ENCODE measurements around the gene CAPN2.
A peak's percentile ranks its signal among the peaks of the same experiment; 100 is the strongest.

Gene CAPN2

DNA sequence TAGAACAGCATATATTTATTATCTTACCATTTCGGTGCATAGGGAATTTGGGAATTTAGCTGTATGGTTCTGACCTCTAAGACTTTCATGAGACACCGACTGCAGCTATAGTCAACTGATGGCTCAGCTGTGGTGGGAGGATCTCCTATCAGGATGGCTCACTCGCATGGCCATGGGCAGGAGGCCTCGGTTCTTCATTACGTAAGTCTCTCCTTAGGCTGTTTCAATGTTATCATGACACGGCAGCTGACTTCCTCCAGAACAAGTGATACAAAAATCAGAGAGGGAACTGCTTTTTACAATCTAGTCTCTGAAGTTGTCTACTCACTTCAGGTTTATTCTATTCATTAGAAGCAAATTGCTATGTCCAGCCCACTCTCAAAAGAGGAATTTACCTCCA is 33.5 kb upstream of the CAPN2 start:
- H3K79me2 ChIP-seq (ENCODE audit: insufficient read depth, low read depth), result no peaks in the 10 kb centered on the region
- H3K36me3 ChIP-seq (ENCODE audit: insufficient read depth), result no peaks in the 10 kb centered on the region
- H2AFZ ChIP-seq (ENCODE audit: low read depth), result no peak overlapping the region
- H3K4me1 ChIP-seq (ENCODE audit: low read depth, poor library complexity, severe bottlenecking), result no peaks in the 10 kb centered on the region
- no peak overlapping the region for H3K9ac ChIP-seq
- TF ChIP-seq, protein P1, sequence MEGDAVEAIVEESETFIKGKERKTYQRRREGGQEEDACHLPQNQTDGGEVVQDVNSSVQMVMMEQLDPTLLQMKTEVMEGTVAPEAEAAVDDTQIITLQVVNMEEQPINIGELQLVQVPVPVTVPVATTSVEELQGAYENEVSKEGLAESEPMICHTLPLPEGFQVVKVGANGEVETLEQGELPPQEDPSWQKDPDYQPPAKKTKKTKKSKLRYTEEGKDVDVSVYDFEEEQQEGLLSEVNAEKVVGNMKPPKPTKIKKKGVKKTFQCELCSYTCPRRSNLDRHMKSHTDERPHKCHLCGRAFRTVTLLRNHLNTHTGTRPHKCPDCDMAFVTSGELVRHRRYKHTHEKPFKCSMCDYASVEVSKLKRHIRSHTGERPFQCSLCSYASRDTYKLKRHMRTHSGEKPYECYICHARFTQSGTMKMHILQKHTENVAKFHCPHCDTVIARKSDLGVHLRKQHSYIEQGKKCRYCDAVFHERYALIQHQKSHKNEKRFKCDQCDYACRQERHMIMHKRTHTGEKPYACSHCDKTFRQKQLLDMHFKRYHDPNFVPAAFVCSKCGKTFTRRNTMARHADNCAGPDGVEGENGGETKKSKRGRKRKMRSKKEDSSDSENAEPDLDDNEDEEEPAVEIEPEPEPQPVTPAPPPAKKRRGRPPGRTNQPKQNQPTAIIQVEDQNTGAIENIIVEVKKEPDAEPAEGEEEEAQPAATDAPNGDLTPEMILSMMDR (conservative IDR thresholded peaks at IDR 0.05; ENCODE audit: low read depth, low read length), result no peak
- H3K4me2 ChIP-seq, result no peak overlapping the region
- no peaks in the 10 kb centered on the region for H4K20me1 ChIP-seq (ENCODE audit: insufficient read depth)
- H3K27me3 ChIP-seq (ENCODE audit: insufficient read depth, low read depth), result no peaks in the 10 kb centered on the region
- H3K27ac ChIP-seq, result no peak overlapping the region
- no peak overlapping the region for H3K4me3 ChIP-seq (IDR thresholded peaks at IDR 0.05; ENCODE audit: insufficient read depth, low read depth, low read length)

DNA sequence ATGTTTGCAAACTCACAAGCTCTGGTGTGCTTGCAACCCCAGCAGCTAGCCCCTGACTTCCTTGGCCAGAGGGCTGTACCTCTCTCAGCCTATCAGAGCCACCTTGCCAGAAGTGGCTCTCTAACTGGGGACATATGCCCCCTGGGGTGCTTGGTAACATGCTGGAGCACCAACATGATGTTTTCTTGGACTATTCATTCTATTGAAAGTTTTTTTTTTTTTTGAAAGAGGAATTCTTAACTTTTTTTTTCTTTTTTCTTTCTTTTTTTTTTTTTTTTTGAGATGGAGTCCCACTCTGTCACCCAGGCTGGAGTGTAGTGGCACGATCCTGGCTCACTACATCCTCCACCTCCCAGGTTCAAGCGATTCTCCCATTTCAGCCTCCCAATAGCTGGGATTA is 32.2 kb upstream of the CAPN2 start:
- Histone ChIP-seq H2AFZ (ENCODE audit: low read depth) (no peak overlapping the region), H4K20me1 (ENCODE audit: insufficient read depth) (no peaks in the 10 kb centered on the region), H3K4me3 (IDR thresholded peaks at IDR 0.05; ENCODE audit: insufficient read depth, low read depth, low read length) (no peak overlapping the region), H3K79me2 (ENCODE audit: insufficient read depth, low read depth) (no peaks in the 10 kb centered on the region), H3K9ac (no peak overlapping the region), H3K36me3 (ENCODE audit: insufficient read depth) (no peaks in the 10 kb centered on the region), H3K4me2 (no peak overlapping the region), H3K27me3 (ENCODE audit: insufficient read depth, low read depth) (no peaks in the 10 kb centered on the region), H3K27ac (no peak overlapping the region), H3K4me1 (ENCODE audit: low read depth, poor library complexity, severe bottlenecking) (no peaks in the 10 kb centered on the region)
- TF ChIP-seq, protein P1 (conservative IDR thresholded peaks at IDR 0.05; ENCODE audit: low read depth, low read length), result no peak

DNA sequence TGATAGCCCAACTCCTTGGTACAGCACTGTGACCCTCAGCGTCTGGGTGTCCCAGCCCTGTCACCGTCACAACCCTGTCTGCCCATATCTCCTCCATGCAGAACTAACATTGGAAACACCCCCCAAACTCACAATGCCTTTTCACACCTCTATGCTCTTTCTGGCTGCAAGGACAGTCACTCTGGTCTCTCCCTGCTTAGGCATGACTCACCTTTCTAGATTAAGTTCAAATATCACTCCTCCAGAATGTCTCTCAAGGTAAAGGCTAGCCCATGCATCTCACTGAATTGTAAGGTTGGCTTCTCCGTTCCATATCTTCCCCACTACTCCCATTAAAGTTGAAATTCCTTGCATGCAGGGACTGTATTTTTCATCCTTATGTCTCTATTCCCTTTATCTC is 29.8 kb upstream of the CAPN2 start:
- no peak overlapping the region for H3K4me2 ChIP-seq
- no peak overlapping the region for H3K27ac ChIP-seq
- no peaks in the 10 kb centered on the region for H3K4me1 ChIP-seq (ENCODE audit: low read depth, poor library complexity, severe bottlenecking)
- H3K9ac ChIP-seq, result no peak overlapping the region
- H4K20me1 ChIP-seq (ENCODE audit: insufficient read depth), result no peaks in the 10 kb centered on the region
- no peaks in the 10 kb centered on the region for H3K79me2 ChIP-seq (ENCODE audit: insufficient read depth, low read depth)
- H2AFZ ChIP-seq (ENCODE audit: low read depth), result no peak overlapping the region
- no peaks in the 10 kb centered on the region for H3K36me3 ChIP-seq (ENCODE audit: insufficient read depth)
- no peaks in the 10 kb centered on the region for H3K27me3 ChIP-seq (ENCODE audit: insufficient read depth, low read depth)
- TF ChIP-seq, protein P1 (conservative IDR thresholded peaks at IDR 0.05; ENCODE audit: low read depth, low read length), result no peak
- no peak overlapping the region for H3K4me3 ChIP-seq (IDR thresholded peaks at IDR 0.05; ENCODE audit: insufficient read depth, low read depth, low read length)

DNA sequence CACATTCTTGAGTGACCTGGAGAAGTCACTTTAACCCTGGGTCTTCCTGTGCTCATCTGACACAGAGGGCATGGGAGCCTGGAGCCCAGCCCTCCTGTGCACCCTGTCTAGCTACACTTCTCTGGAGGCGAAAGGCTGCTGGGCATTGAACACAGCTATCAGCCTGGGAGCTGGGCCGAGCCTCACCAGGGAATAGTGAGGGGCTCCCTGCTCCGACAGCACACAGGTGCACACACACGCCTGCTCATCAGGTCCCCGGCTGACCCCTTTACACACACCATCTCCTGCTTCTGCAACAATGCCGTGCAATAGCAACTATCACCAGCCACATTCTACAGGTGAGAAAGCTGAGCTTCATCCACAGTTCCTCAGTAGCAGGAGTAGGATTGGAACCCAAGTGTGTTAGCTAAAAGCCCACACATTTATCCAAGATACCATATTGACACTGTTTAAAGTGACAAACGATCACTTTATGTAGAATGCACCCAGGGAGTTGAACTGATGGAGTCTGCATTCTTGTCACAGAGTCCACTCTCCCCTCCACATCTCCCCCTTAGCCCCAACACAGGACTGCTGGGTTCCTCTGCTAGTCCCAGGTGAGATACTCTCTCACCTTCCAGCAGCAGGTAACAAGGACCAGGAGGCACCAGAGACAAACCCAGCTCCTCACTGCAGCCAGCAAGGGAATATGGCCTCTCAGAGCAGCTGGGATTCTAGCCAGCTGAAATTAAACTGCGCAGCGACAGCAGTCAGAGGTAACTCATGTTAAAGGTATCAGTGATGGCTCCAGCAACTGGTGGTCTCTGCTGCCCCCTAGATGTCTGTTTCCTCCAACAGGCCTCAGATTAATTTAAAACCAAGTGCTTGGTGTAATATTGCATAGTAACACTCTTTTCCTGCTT is 28.5 kb upstream of the CAPN2 start:
- Histone ChIP-seq H3K27ac (no peak overlapping the region), H3K4me2 (no peak overlapping the region), H3K9ac (no peak overlapping the region), H3K4me1 (ENCODE audit: low read depth, poor library complexity, severe bottlenecking) (peaks cover 2% of the 10 kb centered on the region), H3K79me2 (ENCODE audit: insufficient read depth, low read depth) (no peaks in the 10 kb centered on the region), H3K36me3 (ENCODE audit: insufficient read depth) (no peaks in the 10 kb centered on the region), H3K27me3 (ENCODE audit: insufficient read depth, low read depth) (no peaks in the 10 kb centered on the region), H2AFZ (ENCODE audit: low read depth) (no peak overlapping the region), H4K20me1 (ENCODE audit: insufficient read depth) (no peaks in the 10 kb centered on the region), H3K4me3 (IDR thresholded peaks at IDR 0.05; ENCODE audit: insufficient read depth, low read depth, low read length) (no peak overlapping the region)
- TF ChIP-seq, protein P1 (conservative IDR thresholded peaks at IDR 0.05; ENCODE audit: low read depth, low read length), result peak; percentile 87
